ENCODE results near the gene SYT14. TPM values are rescaled to one million over a fixed set of nuclear protein-coding genes. Genes with fewer than 3 reads are reported as not detected.

Gene SYT14
- total RNA-seq, 1 experiment from 2014 or later = 10.3 TPM

DNA sequence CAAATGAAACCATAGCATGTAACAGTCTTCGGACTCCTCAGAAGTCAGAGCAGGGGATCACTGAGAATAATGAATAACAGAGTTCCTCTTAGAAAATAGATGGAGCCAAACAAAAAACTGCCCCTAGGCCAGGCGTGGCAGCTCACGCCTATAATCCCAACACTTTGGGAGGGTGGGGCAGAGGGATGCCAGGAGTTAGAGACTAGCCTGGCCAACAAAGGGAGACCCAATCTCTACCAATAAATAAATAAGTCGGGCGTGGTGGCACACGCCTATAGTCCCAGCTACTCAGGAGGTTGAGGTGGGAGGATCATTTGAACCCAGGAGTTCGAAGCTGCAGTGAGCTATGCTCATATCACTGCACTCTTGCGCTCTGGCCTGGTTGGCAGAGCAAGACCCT lies 236.1 kb downstream of the SYT14 start:
- Histone ChIP-seq H3T11ph (ENCODE audit: low read length) (no peak overlapping the region), H3K27ac (ENCODE audit: insufficient read length, low read depth, low read length) (no peak overlapping the region), H2BK20ac (ENCODE audit: low read depth, low read length, poor library complexity, severe bottlenecking) (no peak overlapping the region), H3K9ac (ENCODE audit: extremely low read depth, insufficient read length, low read length) (no peak overlapping the region), H3K27me3 (ENCODE audit: insufficient read depth, low read length) (no peaks in the 10 kb centered on the region), H3K56ac (ENCODE audit: insufficient read length, low read depth, low read length) (no peak overlapping the region), H2BK15ac (ENCODE audit: low read depth, low read length) (no peak overlapping the region), H4K5ac (ENCODE audit: insufficient read length, low read depth, low read length) (no peak overlapping the region), H3K9me3 (ENCODE audit: control insufficient read depth, low read depth, low read length) (no peaks in the 10 kb centered on the region), H3K79me2 (ENCODE audit: insufficient read depth, low read length) (no peaks in the 10 kb centered on the region), H4K91ac (ENCODE audit: insufficient read length, low read depth, low read length) (no peak overlapping the region), H4K8ac (replicated peaks; ENCODE audit: insufficient read length, low read depth, low read length) (no peak overlapping the region), H3K23me2 (ENCODE audit: insufficient read length, low read depth, low read length, poor library complexity, severe bottlenecking) (no peaks in the 10 kb centered on the region), H3K23ac (ENCODE audit: insufficient read length, low read depth, low read length) (no peak overlapping the region), H3K14ac (ENCODE audit: insufficient read depth, low read length) (no peak overlapping the region), H2BK120ac (ENCODE audit: low read depth, low read length, poor library complexity, severe bottlenecking) (no peak overlapping the region), H2AK5ac (ENCODE audit: insufficient read length, low read length) (no peak overlapping the region), H2BK5ac (ENCODE audit: insufficient read length, low read length) (no peak overlapping the region), H3K79me1 (ENCODE audit: insufficient read depth, low read depth, low read length, poor library complexity, severe bottlenecking) (no peaks in the 10 kb centered on the region), H3K4ac (ENCODE audit: low read depth, low read length) (no peak overlapping the region), H3K18ac (ENCODE audit: insufficient read length, low read depth, low read length) (no peak overlapping the region), H3K4me2 (ENCODE audit: insufficient read depth, insufficient read length, low read length) (no peak overlapping the region), H3K4me1 (ENCODE audit: insufficient read depth, low read length) (no peaks in the 10 kb centered on the region), H2AFZ (ENCODE audit: low read length) (no peak overlapping the region), H2BK12ac (ENCODE audit: insufficient read length, low read depth, low read length) (no peak overlapping the region), H4K20me1 (ENCODE audit: control insufficient read depth, insufficient read depth, insufficient read length) (no peaks in the 10 kb centered on the region)
- Mint-ChIP-seq H3K4me1 (peaks cover 7 to 8% of the 10 kb centered on the region in 2 experiments; a peak in 3 of 4 replicates), H3K4me3 (no peak overlapping the region), H3K9me3 (no peaks in the 10 kb centered on the region), H3K27me3 (ENCODE audit: low read depth) (no peaks in the 10 kb centered on the region), H3K27ac (peak overlapping the region in 1 of 3 experiments; percentile 81; a peak in 1 of 7 replicates), H3K36me3 (ENCODE audit: insufficient read depth in 1 of 3, low read depth in 3 of 3) (no peaks in the 10 kb centered on the region)
- WGBS (ENCODE audit: extremely low coverage, insufficient read length, low lambda C conversion rate) = no CpG with 5 or more reads among the region's 8 CpGs
- no peak for DNase-seq
- TF ChIP-seq, protein P1, sequence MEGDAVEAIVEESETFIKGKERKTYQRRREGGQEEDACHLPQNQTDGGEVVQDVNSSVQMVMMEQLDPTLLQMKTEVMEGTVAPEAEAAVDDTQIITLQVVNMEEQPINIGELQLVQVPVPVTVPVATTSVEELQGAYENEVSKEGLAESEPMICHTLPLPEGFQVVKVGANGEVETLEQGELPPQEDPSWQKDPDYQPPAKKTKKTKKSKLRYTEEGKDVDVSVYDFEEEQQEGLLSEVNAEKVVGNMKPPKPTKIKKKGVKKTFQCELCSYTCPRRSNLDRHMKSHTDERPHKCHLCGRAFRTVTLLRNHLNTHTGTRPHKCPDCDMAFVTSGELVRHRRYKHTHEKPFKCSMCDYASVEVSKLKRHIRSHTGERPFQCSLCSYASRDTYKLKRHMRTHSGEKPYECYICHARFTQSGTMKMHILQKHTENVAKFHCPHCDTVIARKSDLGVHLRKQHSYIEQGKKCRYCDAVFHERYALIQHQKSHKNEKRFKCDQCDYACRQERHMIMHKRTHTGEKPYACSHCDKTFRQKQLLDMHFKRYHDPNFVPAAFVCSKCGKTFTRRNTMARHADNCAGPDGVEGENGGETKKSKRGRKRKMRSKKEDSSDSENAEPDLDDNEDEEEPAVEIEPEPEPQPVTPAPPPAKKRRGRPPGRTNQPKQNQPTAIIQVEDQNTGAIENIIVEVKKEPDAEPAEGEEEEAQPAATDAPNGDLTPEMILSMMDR (conservative IDR thresholded peaks at IDR 0.05) = no peak
